Thyroid gland (tissue), 4 donors: Measurements from ENCODE around the gene MAP7. TPM values are rescaled to one million over a fixed set of nuclear protein-coding genes. Genes with fewer than 3 reads are reported as not detected.

Experiments
- DNase-seq, 2 donors: peaks; one replicate each; pipeline ENCODE4 v3.0.0-alpha.2; 2019
- H3K27ac ChIP-seq, 3 donors: fragments of 200-600 bp; sonication (generic); 1 replicate in 2 of 3; 2 replicates in 1 of 3; pipeline ENCODE4 v1.5.1; 2016 to 2019; ENCODE audit warnings: mild to moderate bottlenecking in 1 of 3, moderate library complexity in 1 of 3
- H3K27me3 ChIP-seq: fragments of 200-600 bp; sonication (generic); one replicate; pipeline ENCODE4 v1.5.1; 2019
- H3K36me3 ChIP-seq, 2 donors: fragments of 200-600 bp; sonication (generic); one replicate each; pipeline ENCODE4 v1.5.1; 2016 to 2019
- H3K4me1 ChIP-seq, 2 donors: fragments of 200-600 bp; sonication (generic); one replicate each; pipeline ENCODE4 v1.5.1; 2017 to 2019
- H3K4me3 ChIP-seq, 3 donors: fragments of 200-600 bp; sonication (generic); replicated peaks in 1 of 3; 1 replicate in 2 of 3; 2 replicates in 1 of 3; pipeline ENCODE4 v1.5.1; 2016; ENCODE audit warnings: mild to moderate bottlenecking in 1 of 3
- H3K9me3 ChIP-seq: fragments of 200-600 bp; sonication (generic); one replicate; pipeline ENCODE4 v1.5.1; 2017
- POLR2A ChIP-seq, 2 donors: fragments of 450-650 bp; IDR thresholded peaks; one replicate each; pipeline ENCODE4 v1.6.1; 2017; ENCODE audit warnings: antibody characterized with exemption in 2 of 2, mild to moderate bottlenecking in 2 of 2, moderate library complexity in 1 of 2
- WGBS, 2 donors: methylation state at CpG; one replicate each; pipeline ENCODE4 v1.1.5; 2017; 5-methylcytosine and 5-hydroxymethylcytosine counted together
- intact Hi-C: fragments of 100-400 bp; cut with DNase I; formaldehyde crosslinking; loops from one replicate; pipeline ENCODE4 v1.15.1; 2023
- total RNA-seq, 4 donors: library from RNA; depleted of rRNA; stranded (reverse); fragments of >200 nt; gene quantifications; one replicate each; pipeline ENCODE4 v1.2.3, GENCODE V29; 2016
- TF ChIP-seq, protein P1 (sequence below), 6 experiments: fragments of 200-600 bp in 3 of 6; fragments of 450-650 bp in 3 of 6; sonication (generic) in 3 of 6; IDR thresholded peaks; one replicate each; pipeline ENCODE4 v1.5.1; 2016 to 2019; ENCODE audit warnings: antibody characterized with exemption in 6 of 6, mild to moderate bottlenecking in 2 of 6, inconsistent platforms in 1 of 6, moderate library complexity in 1 of 6

The MAP7 gene
- total RNA-seq, 4 donors from 2014 or later = 24.5 to 46.0 (median 36.0) TPM

DNA sequence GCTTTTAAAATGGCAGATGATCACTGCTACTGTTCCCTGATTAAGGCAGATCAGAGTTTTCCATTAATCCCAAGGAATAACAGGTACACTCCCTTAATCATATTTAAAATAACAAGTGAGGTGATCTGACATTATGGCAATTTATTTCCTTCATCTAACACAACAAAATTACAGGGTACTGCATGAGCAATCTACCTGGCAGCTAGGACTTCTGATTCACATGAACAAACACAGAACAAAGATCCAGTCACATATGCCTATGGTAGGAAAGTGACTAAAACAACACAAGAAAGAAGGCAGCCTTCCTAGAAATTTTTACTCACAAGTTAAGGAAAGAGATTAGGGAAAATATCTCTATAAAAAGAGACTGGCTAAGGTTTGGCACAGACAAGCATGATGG lies 33.2 kb downstream of the MAP7 start:
- peak overlapping the region in 1 of 3 donors; percentile 64 for H3K27ac ChIP-seq
- TF ChIP-seq, protein P1, sequence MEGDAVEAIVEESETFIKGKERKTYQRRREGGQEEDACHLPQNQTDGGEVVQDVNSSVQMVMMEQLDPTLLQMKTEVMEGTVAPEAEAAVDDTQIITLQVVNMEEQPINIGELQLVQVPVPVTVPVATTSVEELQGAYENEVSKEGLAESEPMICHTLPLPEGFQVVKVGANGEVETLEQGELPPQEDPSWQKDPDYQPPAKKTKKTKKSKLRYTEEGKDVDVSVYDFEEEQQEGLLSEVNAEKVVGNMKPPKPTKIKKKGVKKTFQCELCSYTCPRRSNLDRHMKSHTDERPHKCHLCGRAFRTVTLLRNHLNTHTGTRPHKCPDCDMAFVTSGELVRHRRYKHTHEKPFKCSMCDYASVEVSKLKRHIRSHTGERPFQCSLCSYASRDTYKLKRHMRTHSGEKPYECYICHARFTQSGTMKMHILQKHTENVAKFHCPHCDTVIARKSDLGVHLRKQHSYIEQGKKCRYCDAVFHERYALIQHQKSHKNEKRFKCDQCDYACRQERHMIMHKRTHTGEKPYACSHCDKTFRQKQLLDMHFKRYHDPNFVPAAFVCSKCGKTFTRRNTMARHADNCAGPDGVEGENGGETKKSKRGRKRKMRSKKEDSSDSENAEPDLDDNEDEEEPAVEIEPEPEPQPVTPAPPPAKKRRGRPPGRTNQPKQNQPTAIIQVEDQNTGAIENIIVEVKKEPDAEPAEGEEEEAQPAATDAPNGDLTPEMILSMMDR (IDR thresholded peaks at IDR 0.05) = no peak
- no peak for TF ChIP-seq POLR2A (IDR thresholded peaks at IDR 0.05)
- intact Hi-C loops = no loop called here

DNA sequence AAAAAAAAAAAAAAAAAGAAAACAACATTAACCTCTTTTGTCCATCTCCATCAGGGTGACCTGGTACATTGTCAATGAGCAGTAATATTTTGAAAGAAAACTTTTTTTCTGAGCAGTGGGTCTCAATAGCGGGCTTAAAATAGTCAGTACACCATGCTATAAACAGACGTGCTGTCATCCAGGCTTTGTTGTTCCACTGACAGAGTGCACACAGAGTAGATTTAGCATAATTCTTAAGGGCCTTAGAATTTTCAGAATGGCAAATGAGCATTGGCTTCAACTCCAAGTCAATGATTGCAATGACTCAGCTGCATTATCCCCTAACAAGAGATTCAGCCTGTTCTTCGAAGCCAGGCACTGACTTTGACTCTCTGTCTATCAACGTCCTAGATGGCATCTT lies 35.6 kb downstream of the MAP7 start:
- 91 to 97% methylated on average over 4 of the region's 4 CpGs for WGBS, 2 donors
- no peaks in the 10 kb centered on the region for H3K27me3 ChIP-seq
- DNase-seq = no peak

More for the DNA sequence above, 33.2 kb downstream of the MAP7 start:
- Histone ChIP-seq H3K27me3 (no peaks in the 10 kb centered on the region), H3K9me3 (no peaks in the 10 kb centered on the region), H3K4me3 (no peak overlapping the region), H3K36me3 (no peaks in the 10 kb centered on the region), H3K4me1 (peaks cover 27 to 29% of the 10 kb centered on the region in 2 donors)
- DNase-seq = peak in 1 of 2 donors; percentile 11

DNA sequence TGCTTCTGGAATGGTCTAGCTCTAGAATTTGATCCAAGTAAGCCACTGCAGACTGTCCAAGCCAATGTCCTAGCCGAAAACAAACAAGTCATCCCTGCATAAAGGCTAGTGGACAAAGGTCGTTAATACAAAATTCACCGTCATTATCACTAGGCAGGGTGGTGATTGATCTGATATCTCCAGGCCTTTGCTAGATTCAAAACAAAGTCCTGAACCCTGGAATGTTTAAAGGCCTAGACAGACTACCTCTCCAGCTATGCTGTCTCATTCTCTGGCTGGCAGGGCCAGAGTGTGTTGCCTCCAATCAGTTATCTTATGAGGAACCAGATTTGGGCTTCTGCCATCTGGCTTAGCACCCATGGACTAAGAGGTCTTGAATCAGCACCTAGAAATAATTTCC lies 38.3 kb downstream of the MAP7 start:
- peak; percentile 93 to 94 for DNase-seq
- TF ChIP-seq POLR2A (IDR thresholded peaks at IDR 0.05) = no peak
- TF ChIP-seq, protein P1 (IDR thresholded peaks at IDR 0.05) = no peak
- intact Hi-C loops = no loop called here
- Histone ChIP-seq H3K27ac (peak overlapping the region; percentile 49 to 73 (median 60)), H3K27me3 (no peaks in the 10 kb centered on the region), H3K4me1 (peaks cover 16 to 22% of the 10 kb centered on the region in 2 donors), H3K9me3 (no peaks in the 10 kb centered on the region), H3K4me3 (no peak overlapping the region), H3K36me3 (no peaks in the 10 kb centered on the region)
- 68% methylated on average over 3 of the region's 3 CpGs for WGBS, 2 donors

More for the DNA sequence above, 35.6 kb downstream of the MAP7 start:
- no peak overlapping the region for H3K4me3 ChIP-seq
- H3K36me3 ChIP-seq = no peaks in the 10 kb centered on the region
- no peak for TF ChIP-seq POLR2A (IDR thresholded peaks at IDR 0.05)
- TF ChIP-seq, protein P1 (IDR thresholded peaks at IDR 0.05) = no peak
- H3K4me1 ChIP-seq = peaks cover 27 to 28% of the 10 kb centered on the region in 2 donors
- no peaks in the 10 kb centered on the region for H3K9me3 ChIP-seq
- intact Hi-C loops = no loop called here
- H3K27ac ChIP-seq = no peak overlapping the region

DNA sequence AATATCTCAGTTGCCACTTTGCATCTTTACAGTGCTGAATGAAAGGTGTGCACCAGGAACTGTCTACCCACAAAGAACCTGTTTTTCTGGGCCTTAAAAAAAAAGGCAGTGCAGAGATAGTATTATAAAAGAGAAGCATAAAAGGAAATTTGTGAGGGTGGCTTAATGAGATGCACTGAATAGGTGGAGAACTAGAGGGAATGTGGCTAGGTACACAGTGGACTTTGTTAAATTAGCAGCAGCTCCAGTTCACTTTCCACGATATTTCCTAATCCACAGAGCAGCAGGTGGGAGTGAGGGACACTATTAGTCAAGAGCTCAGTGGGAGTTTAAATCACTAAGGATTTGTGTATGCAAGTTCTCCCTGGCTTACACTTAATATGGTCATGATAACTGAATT lies 38.8 kb downstream of the MAP7 start:
- 60 to 63% methylated on average over 1 of the region's 1 CpG for WGBS, 2 donors
- H3K9me3 ChIP-seq = no peaks in the 10 kb centered on the region
- intact Hi-C loops = no loop called here
- H3K36me3 ChIP-seq = no peaks in the 10 kb centered on the region
- H3K4me3 ChIP-seq = no peak overlapping the region
- peak overlapping the region in 2 of 3 donors; percentile 60 to 73 for H3K27ac ChIP-seq
- H3K4me1 ChIP-seq = peaks cover 16 to 17% of the 10 kb centered on the region in 2 donors
- TF ChIP-seq, protein P1 (IDR thresholded peaks at IDR 0.05) = no peak
- no peak for TF ChIP-seq POLR2A (IDR thresholded peaks at IDR 0.05)
- H3K27me3 ChIP-seq = no peaks in the 10 kb centered on the region
- no peak for DNase-seq

DNA sequence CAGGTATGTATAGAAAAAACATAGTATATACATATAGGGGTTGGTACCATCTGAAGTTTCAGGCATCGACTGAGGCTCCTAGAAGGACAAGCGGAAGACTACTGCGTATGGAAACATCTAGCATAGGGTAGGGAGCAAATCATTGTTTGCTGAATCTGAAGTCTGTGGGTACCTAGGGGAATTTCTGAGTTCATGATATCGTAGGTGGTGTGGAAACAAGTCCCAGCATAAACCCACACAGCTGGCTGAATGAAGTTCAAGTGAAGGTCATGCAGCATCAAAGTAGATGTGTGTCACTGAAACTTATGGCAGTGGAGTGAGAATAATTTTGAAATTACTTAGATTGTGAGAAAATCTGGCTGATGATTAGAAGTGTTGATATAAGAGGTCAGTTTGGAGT lies 39.4 kb downstream of the MAP7 start:
- Histone ChIP-seq H3K4me1 (peaks cover 16% of the 10 kb centered on the region in 2 donors), H3K9me3 (no peaks in the 10 kb centered on the region), H3K36me3 (no peaks in the 10 kb centered on the region), H3K27me3 (no peaks in the 10 kb centered on the region), H3K27ac (no peak overlapping the region), H3K4me3 (no peak overlapping the region)
- no peak for DNase-seq
- TF ChIP-seq POLR2A (IDR thresholded peaks at IDR 0.05) = no peak
- TF ChIP-seq, protein P1 (IDR thresholded peaks at IDR 0.05) = no peak
- WGBS, 2 donors = 86 to 90% methylated on average over 4 of the region's 4 CpGs
- intact Hi-C loops = no loop called here
